Testis (tissue), 2 donors: ENCODE data around the gene GATA5.

ENCODE experiments used
- POLR2A ChIP-seq: fragments of 450-650 bp; IDR thresholded peaks from one replicate; pipeline ENCODE4 v1.6.1; 2017; ENCODE audit warnings: antibody characterized with exemption, mild to moderate bottlenecking, moderate library complexity
- TF ChIP-seq, protein P1 (sequence below), 3 experiments: fragments of 450-650 bp in 2 of 3; fragments of 200-600 bp in 1 of 3; sonication (generic) in 1 of 3; IDR thresholded peaks; one replicate each; pipeline ENCODE4 v1.5.1; 2016 to 2019; ENCODE audit warnings: antibody characterized with exemption in 3 of 3, mild to moderate bottlenecking in 2 of 3, moderate library complexity in 1 of 3

DNA sequence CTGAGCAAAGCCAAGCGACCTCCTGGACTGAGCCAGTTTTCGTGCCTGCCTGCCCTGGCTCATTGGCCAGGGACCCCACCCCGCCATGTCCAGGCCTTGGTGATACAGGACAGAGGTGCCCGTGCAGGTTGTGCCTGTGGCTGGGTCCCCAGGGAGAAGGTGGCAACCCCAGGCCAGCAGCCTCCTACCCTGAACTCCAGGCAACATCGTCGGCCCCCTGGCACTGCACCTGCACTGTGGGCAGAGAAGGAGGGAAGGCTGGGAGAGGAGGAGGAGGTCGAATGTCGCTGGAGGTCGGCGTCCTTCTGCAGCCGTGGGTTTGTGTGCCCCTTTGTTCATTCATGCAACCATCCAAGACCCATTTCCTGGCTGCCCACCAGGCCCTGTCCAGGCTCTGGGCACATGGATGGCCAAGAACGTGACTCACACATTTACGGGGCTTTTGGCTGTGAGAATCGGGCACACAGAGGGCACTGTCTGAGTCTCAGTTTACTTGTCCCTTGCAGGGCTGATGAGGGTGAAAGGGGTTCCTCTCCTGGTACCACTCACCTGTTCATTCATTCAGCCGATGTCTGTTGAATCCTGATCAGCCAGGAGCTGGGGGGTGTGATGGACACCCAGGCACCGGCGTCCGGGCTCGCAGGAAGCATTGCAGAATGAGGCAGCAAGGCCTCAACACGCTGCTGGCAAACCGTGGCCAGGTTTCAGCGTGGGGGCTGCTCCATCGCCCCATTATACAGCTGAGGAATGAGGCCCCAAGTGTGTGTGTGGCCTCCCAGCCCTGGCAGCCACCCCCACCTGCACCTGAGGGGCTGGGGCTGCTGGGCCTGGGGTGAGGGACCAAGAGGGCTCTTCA lies 46.1 kb downstream of the GATA5 start:
- TF ChIP-seq POLR2A, result no peak
- TF ChIP-seq, protein P1, sequence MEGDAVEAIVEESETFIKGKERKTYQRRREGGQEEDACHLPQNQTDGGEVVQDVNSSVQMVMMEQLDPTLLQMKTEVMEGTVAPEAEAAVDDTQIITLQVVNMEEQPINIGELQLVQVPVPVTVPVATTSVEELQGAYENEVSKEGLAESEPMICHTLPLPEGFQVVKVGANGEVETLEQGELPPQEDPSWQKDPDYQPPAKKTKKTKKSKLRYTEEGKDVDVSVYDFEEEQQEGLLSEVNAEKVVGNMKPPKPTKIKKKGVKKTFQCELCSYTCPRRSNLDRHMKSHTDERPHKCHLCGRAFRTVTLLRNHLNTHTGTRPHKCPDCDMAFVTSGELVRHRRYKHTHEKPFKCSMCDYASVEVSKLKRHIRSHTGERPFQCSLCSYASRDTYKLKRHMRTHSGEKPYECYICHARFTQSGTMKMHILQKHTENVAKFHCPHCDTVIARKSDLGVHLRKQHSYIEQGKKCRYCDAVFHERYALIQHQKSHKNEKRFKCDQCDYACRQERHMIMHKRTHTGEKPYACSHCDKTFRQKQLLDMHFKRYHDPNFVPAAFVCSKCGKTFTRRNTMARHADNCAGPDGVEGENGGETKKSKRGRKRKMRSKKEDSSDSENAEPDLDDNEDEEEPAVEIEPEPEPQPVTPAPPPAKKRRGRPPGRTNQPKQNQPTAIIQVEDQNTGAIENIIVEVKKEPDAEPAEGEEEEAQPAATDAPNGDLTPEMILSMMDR (IDR thresholded peaks at IDR 0.05), result no peak
